ENCODE results near the gene PRL. TPM values are rescaled to one million over a fixed set of nuclear protein-coding genes. Genes with fewer than 3 reads are reported as not detected.
A peak's percentile ranks its signal among the peaks of the same experiment; 100 is the strongest.

PRL gene
- total RNA-seq, 1 experiment from 2014 or later: not detected

DNA sequence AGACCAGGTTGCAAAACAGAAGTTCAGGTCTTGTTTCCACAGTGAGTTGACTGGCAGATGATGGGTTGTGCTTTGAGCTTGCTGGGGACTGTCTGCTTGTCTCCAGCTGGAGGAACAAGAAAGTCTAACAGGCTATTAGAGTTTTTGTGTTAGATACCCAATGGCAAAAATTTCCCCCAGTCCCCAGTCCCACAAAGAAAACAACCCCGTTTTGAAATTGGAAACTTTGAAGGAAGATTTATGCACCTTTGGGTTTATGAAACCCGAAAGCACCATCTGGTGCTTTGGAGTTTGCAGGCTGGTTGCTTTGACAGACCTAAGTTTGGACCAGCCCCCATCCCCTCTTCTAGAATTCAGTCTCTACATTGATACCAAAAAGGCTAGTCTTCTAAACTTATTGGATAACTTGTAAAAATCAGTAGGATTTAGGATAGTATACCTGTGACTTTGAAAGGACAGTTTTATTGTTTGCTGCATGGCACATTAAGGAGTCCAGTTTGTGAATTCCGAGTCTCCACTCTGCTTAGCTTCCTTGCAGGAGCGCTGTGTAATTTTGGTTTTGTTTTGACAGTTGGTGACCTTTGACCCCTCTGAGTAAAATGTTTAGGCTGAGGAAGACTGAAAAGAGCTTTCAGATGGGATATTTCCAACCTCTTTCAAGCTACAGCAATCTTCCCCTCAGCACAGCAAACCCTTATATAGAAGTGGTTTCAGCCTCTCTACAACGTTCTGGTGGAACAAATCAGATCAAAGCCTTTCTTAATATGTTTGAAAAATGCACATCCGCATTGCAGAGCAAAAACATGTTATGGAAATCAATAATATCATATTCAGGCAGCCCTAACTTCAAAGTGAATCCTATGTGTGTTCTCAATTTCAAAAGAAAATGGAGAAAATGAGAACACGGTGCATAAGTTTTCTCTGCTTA is 25.5 kb upstream of the PRL start:
- peaks cover 7 to 15% (median 12%) of the 10 kb centered on the region in 3 experiments; a peak in 6 of 7 replicates for H3K36me3 Mint-ChIP-seq (ENCODE audit: insufficient read depth in 1 of 3, low read depth in 3 of 3)
- no peak overlapping the region for H2AFZ ChIP-seq (ENCODE audit: low read length)
- TF ChIP-seq, protein P1, sequence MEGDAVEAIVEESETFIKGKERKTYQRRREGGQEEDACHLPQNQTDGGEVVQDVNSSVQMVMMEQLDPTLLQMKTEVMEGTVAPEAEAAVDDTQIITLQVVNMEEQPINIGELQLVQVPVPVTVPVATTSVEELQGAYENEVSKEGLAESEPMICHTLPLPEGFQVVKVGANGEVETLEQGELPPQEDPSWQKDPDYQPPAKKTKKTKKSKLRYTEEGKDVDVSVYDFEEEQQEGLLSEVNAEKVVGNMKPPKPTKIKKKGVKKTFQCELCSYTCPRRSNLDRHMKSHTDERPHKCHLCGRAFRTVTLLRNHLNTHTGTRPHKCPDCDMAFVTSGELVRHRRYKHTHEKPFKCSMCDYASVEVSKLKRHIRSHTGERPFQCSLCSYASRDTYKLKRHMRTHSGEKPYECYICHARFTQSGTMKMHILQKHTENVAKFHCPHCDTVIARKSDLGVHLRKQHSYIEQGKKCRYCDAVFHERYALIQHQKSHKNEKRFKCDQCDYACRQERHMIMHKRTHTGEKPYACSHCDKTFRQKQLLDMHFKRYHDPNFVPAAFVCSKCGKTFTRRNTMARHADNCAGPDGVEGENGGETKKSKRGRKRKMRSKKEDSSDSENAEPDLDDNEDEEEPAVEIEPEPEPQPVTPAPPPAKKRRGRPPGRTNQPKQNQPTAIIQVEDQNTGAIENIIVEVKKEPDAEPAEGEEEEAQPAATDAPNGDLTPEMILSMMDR (conservative IDR thresholded peaks at IDR 0.05): no peak

More for the DNA sequence above, 25.5 kb upstream of the PRL start:
- WGBS (ENCODE audit: extremely low coverage, insufficient read length, low lambda C conversion rate): no CpG with 5 or more reads among the region's 7 CpGs
- no peak overlapping the region for H3K4me3 Mint-ChIP-seq
- Histone ChIP-seq H3K14ac (ENCODE audit: insufficient read depth, low read length) (no peak overlapping the region), H4K20me1 (ENCODE audit: control insufficient read depth, insufficient read depth, insufficient read length) (no peaks in the 10 kb centered on the region), H3K9ac (ENCODE audit: extremely low read depth, insufficient read length, low read length) (no peak overlapping the region), H4K91ac (ENCODE audit: insufficient read length, low read depth, low read length) (no peak overlapping the region), H3K23me2 (ENCODE audit: insufficient read length, low read depth, low read length, poor library complexity, severe bottlenecking) (no peaks in the 10 kb centered on the region), H3K79me1 (ENCODE audit: insufficient read depth, low read depth, low read length, poor library complexity, severe bottlenecking) (no peaks in the 10 kb centered on the region), H2BK5ac (ENCODE audit: insufficient read length, low read length) (no peak overlapping the region), H3K18ac (ENCODE audit: insufficient read length, low read depth, low read length) (no peak overlapping the region), H4K5ac (ENCODE audit: insufficient read length, low read depth, low read length) (no peak overlapping the region), H3K4ac (ENCODE audit: low read depth, low read length) (no peak overlapping the region), H3K79me2 (ENCODE audit: insufficient read depth, low read length) (no peaks in the 10 kb centered on the region), H3K4me1 (ENCODE audit: insufficient read depth, low read length) (no peaks in the 10 kb centered on the region), H2BK12ac (ENCODE audit: insufficient read length, low read depth, low read length) (no peak overlapping the region), H3K23ac (ENCODE audit: insufficient read length, low read depth, low read length) (no peak overlapping the region), H3K4me2 (ENCODE audit: insufficient read depth, insufficient read length, low read length) (no peak overlapping the region), H2BK120ac (ENCODE audit: low read depth, low read length, poor library complexity, severe bottlenecking) (no peak overlapping the region), H3K27ac (ENCODE audit: insufficient read length, low read depth, low read length) (no peak overlapping the region), H3T11ph (ENCODE audit: low read length) (no peak overlapping the region), H2BK15ac (ENCODE audit: low read depth, low read length) (no peak overlapping the region), H2BK20ac (ENCODE audit: low read depth, low read length, poor library complexity, severe bottlenecking) (no peak overlapping the region), H3K27me3 (ENCODE audit: insufficient read depth, low read length) (no peaks in the 10 kb centered on the region), H2AK5ac (ENCODE audit: insufficient read length, low read length) (no peak overlapping the region), H3K56ac (ENCODE audit: insufficient read length, low read depth, low read length) (no peak overlapping the region), H3K9me3 (ENCODE audit: control insufficient read depth, low read depth, low read length) (no peaks in the 10 kb centered on the region), H4K8ac (replicated peaks; ENCODE audit: insufficient read length, low read depth, low read length) (no peak overlapping the region)
- H3K4me1 Mint-ChIP-seq: no peaks in the 10 kb centered on the region
- H3K27me3 Mint-ChIP-seq (ENCODE audit: low read depth): no peaks in the 10 kb centered on the region
- H3K27ac Mint-ChIP-seq: peak overlapping the region in 1 of 3 experiments; percentile 30; a peak in 1 of 7 replicates
- DNase-seq: no peak
- H3K9me3 Mint-ChIP-seq: peaks cover 14 to 19% of the 10 kb centered on the region in 2 experiments

All from H9 (cell line).